HCT116 (cell line): Measurements from ENCODE around the gene DNAJC18. TPM values are rescaled to one million over a fixed set of nuclear protein-coding genes. Genes with fewer than 3 reads are reported as not detected.

Experiments
- ATAC-seq: fragments of 200-7000 bp; cut with Tn5 transposase; 2 replicates; pipeline ENCODE4 v1.9.1; 2020; ENCODE audit warnings: mild to moderate bottlenecking, moderate library complexity
- BruUV-seq: library from RNA; stranded (reverse); fragments of 400-500 nt; replicated peaks from 2 replicates; lab custom pipeline; 2021; lab: Mats Ljungman, UMichigan
- CTCF ChIA-PET: fragments of 300-600 bp; sonication (Branson Sonifier 250); formaldehyde crosslinking; loops from one replicate; lab custom pipeline; 2021; ENCODE audit warnings: antibody characterized with exemption; lab: Charles Lee
- POLR2A ChIA-PET: fragments of 300-600, 350-600 bp; sonication (Branson Sonifier 250); formaldehyde crosslinking; loops from one replicate; lab custom pipeline; 2021; ENCODE audit warnings: antibody characterized with exemption; lab: Charles Lee
- RAD21 ChIA-PET, 2 experiments: fragments of 300-600 bp; sonication (Branson Sonifier 250); formaldehyde crosslinking; loops; one replicate each; lab custom pipeline; 2023; ENCODE audit warnings: low total read pairs in 2 of 2; ENCODE audit not compliant: uncharacterized antibody in 2 of 2, unreplicated experiment in 2 of 2, low non-redundant PET in 1 of 2; lab: Charles Lee
- DNase-seq: peaks from one replicate; pipeline ENCODE4 v3.0.0-alpha.2; 2010; ENCODE audit warnings: low read depth, low spot score
- H2AFZ ChIP-seq: fragments of 200-600 bp; shearing (Covaris generic), sonication (generic); 2 replicates; pipeline ENCODE4 v1.6.1; 2017; ENCODE audit warnings: low read depth, mixed run types, mixed read lengths, antibody characterized with exemption, low read length; ENCODE audit not compliant: poor library complexity, severe bottlenecking
- H3K27ac ChIP-seq: 2 replicates; pipeline ENCODE4 v1.5.1; 2012; ENCODE audit warnings: low read depth, low read length
- H3K27me3 ChIP-seq: fragments of 200-600 bp; sonication (generic); 2 replicates; pipeline ENCODE4 v1.6.1; 2016; ENCODE audit warnings: mixed run types, low read length, mixed read lengths; ENCODE audit not compliant: insufficient read depth
- H3K36me3 ChIP-seq, 2 experiments: fragments of 200-500 bp in 1 of 2; fragments of 200-600 bp in 1 of 2; sonication (Bioruptor generic) in 1 of 2; sonication (generic) in 1 of 2; 2 replicates each; pipeline versions ENCODE4 v1.5.1 to v1.6.1; 2014 to 2016; ENCODE audit warnings: low read length in 2 of 2, inconsistent platforms in 1 of 2, mixed read lengths in 1 of 2, mixed run types in 1 of 2; ENCODE audit not compliant: insufficient read depth in 2 of 2, control insufficient read depth in 1 of 2
- H3K4me1 ChIP-seq, 2 experiments: fragments of 200-600 bp in 1 of 2; sonication (generic) in 1 of 2; 2 replicates each; pipeline versions ENCODE4 v1.5.1 to v1.6.1; 2012 to 2017; ENCODE audit warnings: low read length in 2 of 2, inconsistent platforms in 1 of 2, mild to moderate bottlenecking in 1 of 2, mixed read lengths in 1 of 2, mixed run types in 1 of 2, moderate library complexity in 1 of 2; ENCODE audit not compliant: insufficient read depth in 2 of 2, control insufficient read depth in 1 of 2
- H3K4me2 ChIP-seq: fragments of 200-600 bp; sonication (generic); 2 replicates; pipeline ENCODE4 v1.6.1; 2017; ENCODE audit warnings: mixed run types, low read length, mixed read lengths
- H3K4me3 ChIP-seq, 2 experiments: fragments of 200-600 bp in 1 of 2; sonication (generic) in 1 of 2; replicated peaks in 1 of 2; 2 replicates each; pipeline ENCODE4 v1.5.1; 2011 to 2016; ENCODE audit warnings: low read length in 2 of 2, control low read depth in 1 of 2, low read depth in 1 of 2, mild to moderate bottlenecking in 1 of 2, mixed read lengths in 1 of 2, mixed run types in 1 of 2
- H3K79me2 ChIP-seq: fragments of 200-600 bp; sonication (generic); 2 replicates; pipeline ENCODE4 v1.6.1; 2017; ENCODE audit warnings: mild to moderate bottlenecking, mixed run types, low read length, moderate library complexity, mixed read lengths; ENCODE audit not compliant: insufficient read depth
- H3K9ac ChIP-seq: fragments of 200-600 bp; sonication (generic); 2 replicates; pipeline ENCODE4 v1.6.1; 2016; ENCODE audit warnings: low read length, mixed read lengths
- H3K9me2 ChIP-seq: fragments of 200-600 bp; sonication (generic), shearing (Covaris generic); 2 replicates; pipeline ENCODE4 v1.6.1; 2017; ENCODE audit warnings: mixed run types, mild to moderate bottlenecking, moderate library complexity; ENCODE audit not compliant: insufficient read depth
- H3K9me3 ChIP-seq, 2 experiments: fragments of 200-500 bp in 1 of 2; fragments of 200-600 bp in 1 of 2; sonication (Bioruptor generic) in 1 of 2; sonication (generic) in 1 of 2; 2 replicates each; pipeline ENCODE4 v1.6.1; 2014 to 2017; ENCODE audit warnings: low read length in 2 of 2, mixed read lengths in 2 of 2, inconsistent platforms in 1 of 2, low read depth in 1 of 2, mild to moderate bottlenecking in 1 of 2, mixed run types in 1 of 2, moderate library complexity in 1 of 2; ENCODE audit not compliant: control insufficient read depth in 1 of 2, insufficient read depth in 1 of 2
- H4K20me1 ChIP-seq: fragments of 200-600 bp; sonication (generic), shearing (Covaris generic); 2 replicates; pipeline ENCODE4 v1.6.1; 2017; ENCODE audit warnings: mixed run types, mild to moderate bottlenecking, moderate library complexity; ENCODE audit not compliant: insufficient read depth
- ATF3 ChIP-seq: IDR thresholded peaks from 2 replicates; pipeline ENCODE4 v1.6.1; 2012
- EZH2 ChIP-seq: fragments of 200-600 bp; sonication (generic); IDR thresholded peaks from 2 replicates; pipeline ENCODE4 v1.6.1; 2017; ENCODE audit warnings: antibody characterized with exemption, mixed run types
- EZH2phosphoT487 ChIP-seq: fragments of 200-600 bp; IDR thresholded peaks from 2 replicates; pipeline ENCODE4 v1.6.1; 2018; ENCODE audit warnings: antibody characterized with exemption, borderline replicate concordance
- FOSL1 ChIP-seq: IDR thresholded peaks from 2 replicates; pipeline ENCODE4 v1.6.1; 2012; ENCODE audit warnings: low read depth
- JUND ChIP-seq: IDR thresholded peaks from 2 replicates; pipeline ENCODE4 v1.6.1; 2012
- MAX ChIP-seq: IDR thresholded peaks from 2 replicates; pipeline ENCODE4 v1.6.1; 2012
- POLR2AphosphoS5 ChIP-seq: IDR thresholded peaks from 2 replicates; pipeline ENCODE4 v1.6.1; 2011; ENCODE audit warnings: mild to moderate bottlenecking, low read depth, low read length, moderate library complexity
- REST ChIP-seq: IDR thresholded peaks from 2 replicates; pipeline ENCODE4 v1.6.1; 2012; ENCODE audit warnings: low read depth
- SRF ChIP-seq: IDR thresholded peaks from 2 replicates; pipeline ENCODE4 v1.6.1; 2012; ENCODE audit warnings: low read depth
- TCF7L2 ChIP-seq: IDR thresholded peaks from 2 replicates; pipeline ENCODE4 v1.7.0; 2011; ENCODE audit warnings: borderline replicate concordance, inconsistent platforms; ENCODE audit not compliant: insufficient read depth, insufficient read length; ENCODE audit errors: extremely low read depth
- ZBTB33 ChIP-seq: IDR thresholded peaks from 2 replicates; pipeline ENCODE4 v1.6.1; 2011; ENCODE audit warnings: mild to moderate bottlenecking, low read length, moderate library complexity; ENCODE audit not compliant: insufficient replicate concordance; ENCODE audit errors: extremely low read depth
- ZFX ChIP-seq: fragments of 450-650 bp; IDR thresholded peaks from 2 replicates; pipeline ENCODE4 v1.6.1; 2017
- intact Hi-C: fragments of 100-400 bp; cut with micrococcal nuclease; formaldehyde crosslinking; loops from 2 replicates; pipeline ENCODE4 v1.10.0; 2022
- total RNA-seq: library from RNA; stranded (reverse); gene quantifications from one replicate; pipeline ENCODE4 v1.2.1, GENCODE V29; 2021; ENCODE audit not compliant: unreplicated experiment

Gene DNAJC18
- total RNA-seq, 1 experiment from 2014 or later = 5.7 TPM

- Histone ChIP-seq H3K79me2 (no peaks in the 10 kb centered on the region), H3K4me3 (no peak overlapping the region), H2AFZ (no peak overlapping the region), H4K20me1 (no peaks in the 10 kb centered on the region), H3K36me3 (no peaks in the 10 kb centered on the region), H3K9me3 (no peaks in the 10 kb centered on the region), H3K27me3 (no peaks in the 10 kb centered on the region), H3K27ac (no peak overlapping the region), H3K4me1 (no peaks in the 10 kb centered on the region), H3K9me2 (no peaks in the 10 kb centered on the region), H3K4me2 (no peak overlapping the region), H3K9ac (no peak overlapping the region)
- ATAC-seq = no peak
- DNase-seq = no peak
- BruUV-seq = no TSS peak
- intact Hi-C loops = no loop called here
- ChIA-PET CTCF (no interaction called here), RAD21 (no interaction called here), POLR2A (no interaction called here)
- no peak for TF ChIP-seq TCF7L2
- no peak for TF ChIP-seq REST
- TF ChIP-seq EZH2 = no peak
- TF ChIP-seq SRF = no peak
- no peak for TF ChIP-seq ZBTB33
- no peak for TF ChIP-seq ATF3
- TF ChIP-seq FOSL1 = no peak
- TF ChIP-seq ZFX = no peak
- no peak for TF ChIP-seq POLR2AphosphoS5
- no peak for TF ChIP-seq EZH2phosphoT487
- TF ChIP-seq JUND = no peak
- TF ChIP-seq MAX = no peak
Measured at GRCh38 chr5:139451176-139451575, 11.9 kb upstream of the DNAJC18 start.
